CMK (cell line): ENCODE results near the gene IRF8.

ENCODE experiments used
- DNase-seq: peaks from one replicate; pipeline ENCODE4 v3.0.0-alpha.2; 2010; ENCODE audit warnings: low read depth

IRF8 gene

DNA sequence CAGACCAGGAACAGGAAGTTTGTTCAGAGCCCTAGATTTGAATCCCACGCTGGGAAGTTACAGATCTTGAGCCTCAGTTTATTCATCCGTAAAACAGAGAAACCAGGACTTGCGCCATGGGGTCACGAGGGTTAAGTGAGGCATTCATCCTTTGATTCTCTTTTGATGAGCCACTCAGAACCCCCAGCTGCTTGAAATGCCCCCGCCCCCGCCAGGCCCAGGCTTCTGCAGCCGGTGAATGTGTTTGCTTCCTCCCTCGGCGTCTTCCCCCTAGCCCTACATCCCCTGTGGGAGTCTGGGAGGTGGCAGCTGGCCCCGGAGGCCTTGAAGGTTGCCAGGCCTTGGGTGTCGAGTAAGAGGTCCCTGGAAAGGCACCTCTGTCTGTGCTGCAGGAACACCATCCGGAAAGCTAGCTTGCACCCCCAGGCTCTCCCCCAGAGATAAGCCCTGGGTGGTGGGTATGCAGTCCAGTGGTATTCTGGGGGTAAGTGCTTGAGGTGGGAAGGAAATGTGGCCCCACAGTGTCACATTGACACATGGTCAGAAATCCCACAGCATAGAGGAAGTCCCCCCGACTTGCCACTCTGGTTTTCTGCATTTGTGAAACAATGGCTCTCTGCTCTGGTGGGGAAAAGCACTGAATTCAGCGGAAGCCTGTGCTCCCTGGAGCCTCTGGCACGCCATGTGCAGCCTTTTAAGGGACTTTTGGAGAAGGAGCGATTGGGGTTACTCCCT lies 14.9 kb downstream of the IRF8 start:
- no peak for DNase-seq

DNA sequence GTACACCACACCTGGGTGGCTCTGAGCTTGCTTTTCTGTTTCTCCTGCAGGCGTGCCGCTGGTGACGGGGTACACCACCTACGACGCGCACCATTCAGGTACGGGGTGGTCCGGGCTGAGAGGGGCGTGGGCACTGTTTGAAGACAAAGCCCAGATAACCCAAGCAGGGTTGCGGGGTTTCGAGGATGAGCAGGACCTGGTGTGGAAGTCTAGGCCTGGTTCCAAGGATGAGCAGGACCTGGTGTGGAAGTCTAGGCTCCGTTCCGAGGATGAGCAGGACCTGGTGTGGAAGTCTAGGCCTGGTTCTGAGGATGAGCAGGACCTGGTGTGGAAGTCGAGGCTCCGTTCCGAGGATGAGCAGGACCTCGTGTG lies 15.4 kb downstream of the IRF8 start:
- no peak for DNase-seq

DNA sequence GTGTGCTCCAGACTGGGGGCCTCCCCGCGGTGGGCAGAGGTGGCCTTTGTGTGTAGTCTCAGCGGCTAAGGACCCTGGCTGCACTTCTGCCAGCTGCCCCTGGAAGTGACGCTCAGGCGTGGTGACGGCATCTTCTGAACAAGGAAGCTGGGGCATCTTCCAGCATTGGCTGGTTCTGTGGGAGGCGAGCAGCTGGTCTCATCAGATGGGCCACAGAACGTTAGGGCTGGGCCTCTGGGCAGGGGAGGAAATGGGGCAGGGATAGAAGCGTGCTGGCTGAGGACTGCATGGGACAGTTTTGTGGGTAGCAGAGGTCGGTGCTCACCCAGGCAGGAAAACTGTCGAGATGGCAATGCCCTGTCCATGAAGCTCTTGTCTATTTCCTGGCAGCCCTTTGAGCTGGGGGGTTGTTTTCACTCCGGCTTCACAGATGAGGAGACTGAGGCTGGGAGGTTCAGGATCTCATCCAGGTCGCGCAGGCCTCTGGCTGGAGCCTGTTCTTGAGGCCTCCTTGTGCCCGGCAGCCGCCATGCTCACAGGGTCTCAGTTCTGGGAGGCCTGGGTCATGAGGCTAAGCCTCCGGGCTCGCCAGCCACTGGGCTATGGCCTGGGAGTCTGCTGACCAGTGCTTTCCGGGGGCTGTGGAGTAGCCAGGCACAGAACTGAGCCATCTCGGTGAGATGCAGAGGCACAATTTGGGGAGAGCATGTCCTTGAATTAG lies 16.3 kb downstream of the IRF8 start:
- DNase-seq = no peak

DNA sequence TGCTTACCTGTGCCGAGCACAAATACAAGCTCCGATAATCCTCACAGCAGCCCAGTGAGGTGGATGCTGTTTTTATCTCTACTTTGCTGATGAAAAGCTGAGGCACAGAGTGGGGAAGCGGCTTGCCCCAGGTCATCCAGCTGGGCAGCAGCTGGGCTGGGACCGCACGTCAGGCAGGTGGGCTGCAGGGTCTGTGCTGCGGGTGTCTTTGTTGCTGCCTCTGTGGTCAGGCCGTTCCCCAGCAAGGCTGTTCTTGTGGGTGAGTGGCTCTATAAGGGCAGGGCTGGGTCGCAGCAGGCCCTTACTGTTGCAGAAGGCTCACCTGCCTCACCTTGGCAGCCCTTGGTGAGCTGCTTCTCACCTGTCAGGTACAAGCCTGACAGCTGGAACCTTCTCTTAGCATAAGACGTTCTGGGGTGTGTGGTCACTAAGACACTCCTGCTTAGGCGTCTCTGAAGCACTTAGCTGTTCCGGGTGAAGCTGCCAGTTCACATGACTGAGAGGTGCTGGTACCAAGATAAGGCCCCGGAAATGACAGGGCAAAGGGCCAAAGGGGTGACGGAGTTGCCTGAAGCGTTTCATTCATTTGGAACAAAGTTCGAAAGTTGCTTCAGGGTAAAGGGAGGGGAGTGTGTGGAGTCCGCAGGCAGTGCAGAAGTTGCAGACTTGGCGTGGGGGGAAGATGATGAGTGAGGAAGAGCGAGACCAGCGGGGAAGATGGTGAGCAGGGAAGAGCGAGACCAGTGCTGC lies 17.4 kb downstream of the IRF8 start:
- DNase-seq = no peak

DNA sequence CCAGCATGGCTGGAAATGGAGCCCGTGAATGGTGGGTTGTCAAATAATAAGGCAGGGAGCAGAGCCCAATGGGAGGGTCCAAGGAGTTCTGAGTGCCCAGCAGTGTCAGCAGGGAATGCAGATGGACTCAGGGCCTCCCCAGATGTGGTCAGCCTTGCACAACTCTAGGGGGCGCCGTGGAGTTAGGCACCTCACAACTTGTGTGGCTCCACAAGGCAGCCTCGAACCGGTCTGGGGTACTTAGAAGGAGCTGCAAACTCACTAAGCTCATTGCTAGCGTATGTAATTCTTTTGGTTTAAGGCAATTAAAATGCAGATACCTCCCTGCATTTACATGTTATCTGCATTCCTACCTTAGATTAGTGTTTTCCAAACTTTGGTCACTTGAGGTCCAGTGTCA lies 18.1 kb downstream of the IRF8 start:
- no peak for DNase-seq

DNA sequence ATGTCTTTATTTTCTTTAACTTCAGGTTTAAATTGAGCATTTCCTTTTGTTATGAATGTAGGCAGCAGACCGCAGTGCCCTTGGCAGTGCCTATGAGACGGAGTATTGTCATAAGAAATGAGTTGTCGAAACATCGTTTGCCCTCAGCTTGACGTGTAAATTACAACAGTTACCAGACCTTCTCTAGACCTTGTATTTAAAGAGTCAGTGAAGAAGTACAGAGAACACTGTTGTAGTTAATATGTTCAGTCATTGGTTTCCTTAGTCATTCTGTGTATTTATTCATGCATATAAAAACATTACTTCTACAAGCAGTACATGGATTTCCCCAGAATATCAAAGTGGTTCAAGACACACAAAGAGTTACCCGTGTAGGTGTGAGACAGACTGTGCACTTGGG lies 19.0 kb downstream of the IRF8 start:
- DNase-seq = no peak

DNA sequence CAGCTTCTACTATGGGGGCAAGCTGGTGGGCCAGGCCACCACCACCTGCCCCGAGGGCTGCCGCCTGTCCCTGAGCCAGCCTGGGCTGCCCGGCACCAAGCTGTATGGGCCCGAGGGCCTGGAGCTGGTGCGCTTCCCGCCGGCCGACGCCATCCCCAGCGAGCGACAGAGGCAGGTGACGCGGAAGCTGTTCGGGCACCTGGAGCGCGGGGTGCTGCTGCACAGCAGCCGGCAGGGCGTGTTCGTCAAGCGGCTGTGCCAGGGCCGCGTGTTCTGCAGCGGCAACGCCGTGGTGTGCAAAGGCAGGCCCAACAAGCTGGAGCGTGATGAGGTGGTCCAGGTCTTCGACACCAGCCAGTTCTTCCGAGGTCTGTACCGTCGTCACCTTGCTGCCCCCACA lies 19.5 kb downstream of the IRF8 start:
- DNase-seq = no peak

DNA sequence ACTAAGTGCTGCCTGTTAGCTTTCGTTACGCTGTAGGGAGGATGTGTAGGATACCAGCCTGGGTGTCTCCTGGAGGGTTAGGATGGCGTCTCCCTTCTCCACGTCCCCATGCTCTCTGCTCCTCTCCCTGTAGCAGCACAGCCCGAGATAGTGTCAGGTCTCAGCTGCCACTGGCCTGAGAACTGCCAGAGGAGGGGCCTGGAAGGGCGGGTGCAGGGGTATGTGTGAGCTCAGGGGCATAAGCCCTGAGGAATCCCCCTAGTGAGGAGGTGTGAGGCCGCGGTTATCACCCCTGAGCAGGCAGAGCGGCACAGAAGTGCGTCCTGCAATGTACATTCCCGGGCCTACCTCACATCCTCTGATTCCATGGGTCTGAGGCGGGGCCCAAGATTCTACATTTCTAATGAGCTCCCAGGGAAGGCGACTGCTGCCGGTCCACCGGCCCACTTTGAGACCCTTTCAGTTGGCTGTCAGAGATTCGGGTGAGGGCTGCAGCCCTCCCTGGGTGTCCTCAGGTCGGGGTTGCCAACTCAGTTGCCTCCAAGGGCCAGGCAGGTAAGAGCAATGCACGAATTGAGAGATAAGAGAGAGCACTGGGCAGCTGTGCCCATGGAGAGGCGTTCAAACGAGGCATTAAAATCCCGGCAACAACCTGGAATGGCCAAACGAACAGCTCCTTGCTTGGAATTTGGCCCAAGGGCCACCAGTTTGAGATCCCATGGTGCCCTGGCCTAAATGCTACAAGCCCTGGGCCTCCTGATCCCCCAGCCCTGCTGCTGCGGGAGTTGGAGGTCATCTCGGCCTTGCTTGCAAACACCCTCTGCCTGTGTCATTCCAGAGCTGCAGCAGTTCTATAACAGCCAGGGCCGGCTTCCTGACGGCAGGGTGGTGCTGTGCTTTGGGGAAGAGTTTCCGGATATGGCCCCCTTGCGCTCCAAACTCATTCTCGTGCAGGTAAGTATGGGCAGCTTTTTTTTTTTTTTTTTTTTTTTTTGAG lies 20.6 kb downstream of the IRF8 start:
- DNase-seq = no peak

DNA sequence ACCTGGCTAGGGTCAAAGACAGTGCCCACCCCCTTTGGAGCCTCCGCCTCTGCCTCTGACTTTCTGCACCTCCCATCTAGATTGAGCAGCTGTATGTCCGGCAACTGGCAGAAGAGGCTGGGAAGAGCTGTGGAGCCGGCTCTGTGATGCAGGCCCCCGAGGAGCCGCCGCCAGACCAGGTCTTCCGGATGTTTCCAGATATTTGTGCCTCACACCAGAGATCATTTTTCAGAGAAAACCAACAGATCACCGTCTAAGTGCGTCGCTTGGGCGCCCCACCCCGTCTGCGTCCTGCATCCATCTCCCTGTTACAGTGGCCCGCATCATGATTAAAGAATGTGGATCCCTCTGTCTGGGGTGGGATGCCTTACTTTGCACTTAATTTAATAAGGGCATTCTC lies 22.1 kb downstream of the IRF8 start:
- DNase-seq = no peak

DNA sequence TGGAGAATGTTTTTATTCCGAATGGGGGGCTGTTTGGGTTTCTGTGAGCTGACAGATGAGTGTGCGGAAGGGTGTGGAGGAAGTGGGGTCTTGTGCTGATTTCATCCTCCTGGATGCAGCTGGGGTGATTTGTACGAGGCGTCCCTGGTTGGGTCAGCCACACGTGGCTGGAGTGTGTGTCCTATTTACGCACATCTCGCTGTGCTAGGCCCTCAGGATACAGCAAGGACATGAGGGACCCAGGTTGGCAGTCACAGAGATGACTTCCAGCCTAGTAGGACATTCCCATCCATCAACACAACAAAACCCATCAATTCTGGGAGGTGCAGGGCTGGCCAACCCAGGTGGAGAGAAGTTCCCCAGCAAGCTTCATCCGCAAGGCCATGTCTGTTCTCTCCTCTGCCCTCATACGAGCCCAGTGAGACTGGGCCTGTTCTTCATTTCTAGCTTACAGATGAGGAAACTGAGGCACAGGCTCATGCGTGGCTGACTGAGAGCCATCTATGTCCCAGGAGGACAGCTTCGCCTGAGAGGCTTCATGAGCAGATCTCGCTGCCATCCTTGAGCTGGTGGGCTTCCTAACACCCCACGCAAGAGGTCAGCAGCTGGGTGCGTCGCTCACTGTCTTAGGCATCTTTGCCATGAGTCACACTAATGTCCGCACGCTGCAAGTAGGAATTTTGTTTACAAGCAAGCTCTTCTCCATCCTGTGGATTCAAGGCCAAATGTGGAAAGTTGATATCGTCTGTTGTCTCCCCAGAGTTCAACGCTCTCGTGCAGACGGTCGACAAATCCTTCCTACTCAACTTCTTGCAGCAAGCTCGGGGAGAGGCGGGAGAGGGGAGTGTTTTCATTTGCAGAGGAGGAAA lies 24.4 kb downstream of the IRF8 start:
- DNase-seq = no peak

DNA sequence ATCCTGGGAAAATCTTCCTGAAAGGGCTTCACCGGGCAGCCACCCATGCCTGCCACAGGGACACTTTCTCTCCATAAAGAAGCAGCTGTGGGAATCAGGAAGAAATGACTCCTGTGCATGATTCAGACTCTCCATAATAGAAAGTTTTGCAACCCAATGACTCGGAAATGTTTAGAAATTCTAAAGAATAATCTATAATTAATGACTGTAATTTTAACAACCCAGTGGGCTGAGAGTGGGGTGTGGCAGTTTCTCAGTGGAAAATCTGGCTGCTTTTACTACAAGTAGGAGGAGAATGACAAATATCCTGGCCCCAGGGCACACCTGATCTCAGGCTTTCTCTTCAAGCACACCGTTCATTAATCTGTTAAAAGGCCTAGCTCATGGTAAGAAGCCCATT lies 25.7 kb downstream of the IRF8 start:
- no peak for DNase-seq

DNA sequence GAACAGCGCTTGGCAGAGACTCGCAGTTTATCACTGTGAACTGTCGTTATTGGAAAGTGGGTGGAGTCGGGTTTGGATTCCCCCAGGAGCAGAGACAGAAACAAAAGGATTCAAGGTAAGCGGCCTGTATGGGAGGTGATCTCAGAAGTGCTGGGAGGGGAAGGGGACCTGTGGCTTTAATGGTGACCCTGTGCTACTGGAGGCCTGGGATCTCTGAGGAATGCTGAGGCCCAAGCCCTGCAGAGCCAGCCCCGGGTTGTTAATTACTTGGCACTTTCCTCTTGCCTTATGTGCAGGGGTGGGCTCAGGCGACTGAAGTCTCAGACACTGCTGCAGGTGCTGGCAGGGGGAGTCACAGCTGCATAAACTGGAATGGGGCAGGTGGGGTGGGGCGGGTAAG lies 27.4 kb downstream of the IRF8 start:
- no peak for DNase-seq

DNA sequence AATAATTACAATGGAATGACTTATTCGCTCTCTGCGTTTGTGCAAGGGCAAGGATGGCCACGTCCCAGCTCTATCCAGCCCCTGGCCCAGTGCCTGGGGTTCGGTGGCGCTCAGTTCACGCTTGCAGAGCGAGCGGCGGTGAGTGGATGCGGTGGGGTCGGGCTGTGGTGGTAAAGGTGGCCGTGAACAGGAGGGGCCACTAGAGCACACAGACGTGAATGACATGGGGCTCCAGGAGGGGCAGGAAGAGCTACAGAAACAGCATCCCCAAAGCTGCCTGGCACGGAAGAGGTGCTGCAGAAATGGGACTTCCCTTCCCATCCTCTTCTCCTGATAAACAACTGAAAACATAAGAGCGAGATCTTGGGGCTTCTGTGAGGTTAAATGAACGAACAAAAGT lies 28.4 kb downstream of the IRF8 start:
- no peak for DNase-seq

DNA sequence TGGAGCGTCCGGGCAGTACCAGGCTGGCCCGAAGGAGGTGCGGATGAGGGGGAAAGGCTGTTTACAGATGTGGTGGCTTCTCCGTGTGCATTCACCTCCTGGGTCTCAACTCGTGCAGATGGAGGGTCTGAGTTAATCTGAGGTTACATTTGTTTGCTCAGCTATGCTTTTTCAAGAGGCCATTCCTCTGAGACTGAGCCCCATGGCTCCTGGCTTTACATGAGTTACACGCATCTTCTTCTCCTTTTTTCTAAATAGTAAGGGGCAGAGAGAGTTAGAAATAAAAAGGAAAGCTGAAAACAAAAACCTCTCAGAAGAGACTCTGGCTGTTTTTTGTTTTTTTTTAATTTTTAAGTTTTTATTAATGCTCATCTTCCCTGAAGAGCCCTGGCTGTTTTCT lies 29.0 kb downstream of the IRF8 start:
- DNase-seq = no peak

DNA sequence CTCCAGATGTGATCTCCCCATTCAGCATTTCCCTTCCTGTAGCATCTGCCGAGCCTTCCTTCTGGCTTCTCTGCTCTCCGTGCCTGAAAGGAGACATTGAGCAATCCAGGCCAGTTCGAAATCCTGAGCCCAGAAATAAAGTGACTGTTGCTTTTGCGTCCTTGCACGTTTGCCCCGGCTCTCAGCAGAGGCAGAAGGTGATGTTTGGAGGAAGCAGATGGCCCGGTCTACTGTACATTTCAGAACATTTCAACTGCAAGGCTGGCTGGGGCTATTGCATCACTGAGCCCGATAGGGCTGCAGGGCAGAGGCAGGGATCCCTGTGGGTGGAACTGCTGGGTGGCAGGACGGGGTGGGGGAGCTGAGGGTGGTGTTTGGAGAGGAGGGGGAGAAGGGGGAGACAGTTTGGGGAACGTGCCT lies 29.4 kb downstream of the IRF8 start:
- DNase-seq = no peak

DNA sequence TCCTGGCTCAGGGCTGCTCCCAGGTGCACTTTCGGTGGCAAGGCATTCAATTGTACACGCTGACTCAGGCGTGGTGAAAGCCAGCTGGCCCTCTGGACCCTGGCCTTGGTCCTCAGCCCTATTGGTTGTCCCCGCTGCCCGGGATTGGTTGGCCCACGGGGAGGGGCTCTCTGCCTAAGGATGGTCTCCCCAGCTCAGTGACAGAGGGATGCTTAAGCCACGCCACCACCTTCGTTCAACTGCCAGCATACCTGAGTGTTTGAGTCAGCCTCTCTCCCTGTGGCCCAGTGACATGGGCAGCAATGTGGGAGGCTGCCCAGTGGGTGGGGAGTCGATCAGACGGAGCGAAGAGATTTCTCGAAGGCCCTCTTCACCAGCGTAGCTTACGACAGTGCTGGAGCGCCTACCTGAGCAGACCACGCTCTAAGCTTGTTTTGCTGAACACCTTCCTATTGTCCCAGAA lies 30.3 kb downstream of the IRF8 start:
- DNase-seq = no peak

DNA sequence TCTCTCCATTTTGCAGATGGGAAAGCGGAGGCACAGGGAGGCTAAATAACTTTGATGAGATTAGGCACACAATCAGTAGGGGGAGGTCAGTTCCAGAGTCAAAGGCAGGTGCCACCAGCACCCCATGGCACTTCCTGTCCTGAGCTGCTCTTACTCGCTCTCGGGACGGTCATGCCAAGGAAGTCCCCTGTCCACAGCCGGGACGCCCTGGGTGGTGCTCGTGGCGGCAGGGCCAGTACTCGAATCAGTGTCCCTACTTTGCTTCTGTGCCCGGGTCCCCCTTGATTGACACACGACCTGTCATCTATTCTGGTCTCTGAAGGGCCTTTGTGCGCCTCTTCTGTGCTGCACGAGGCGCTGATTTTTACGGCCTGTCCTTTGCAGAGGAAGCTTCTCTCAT lies 31.3 kb downstream of the IRF8 start:
- DNase-seq = no peak

DNA sequence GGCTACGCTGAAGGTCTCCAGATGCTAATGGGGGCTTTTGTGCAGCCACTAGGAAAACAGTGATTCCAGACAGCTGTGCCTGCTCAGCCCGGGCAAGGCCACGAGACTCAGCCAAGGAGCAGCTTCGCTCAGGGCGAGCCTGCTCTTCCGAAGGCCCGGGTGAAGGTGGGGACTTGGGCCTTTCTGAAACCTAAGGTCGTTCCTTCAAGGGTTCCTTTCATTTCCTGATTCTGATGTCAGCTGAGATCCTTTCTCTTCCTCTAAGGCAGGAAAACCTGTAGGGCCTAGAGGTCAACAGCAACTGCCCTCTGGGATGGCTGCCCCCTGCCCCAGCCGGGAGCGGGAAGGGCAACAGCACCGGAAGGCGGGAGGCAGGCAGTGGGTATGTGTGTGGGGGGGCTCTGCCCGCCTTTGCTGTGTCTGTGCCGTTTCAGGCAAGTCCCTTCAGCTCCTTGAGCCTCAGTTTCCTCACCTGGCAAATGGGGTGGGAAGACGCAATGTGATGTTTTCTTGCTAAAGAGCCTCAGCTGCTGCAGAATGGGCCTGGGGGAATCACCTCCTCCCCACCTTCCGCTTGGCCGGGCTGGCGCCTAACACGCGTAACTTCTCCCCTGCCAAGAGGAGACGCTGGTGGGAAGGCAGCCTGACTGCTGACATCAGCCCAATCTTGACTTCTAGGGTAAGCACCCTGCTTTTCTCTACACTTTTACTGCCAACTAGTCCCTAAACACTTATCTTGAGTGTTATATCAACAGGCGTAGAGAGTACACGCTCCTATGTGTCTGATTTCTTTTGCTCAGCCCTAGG lies 32.8 kb downstream of the IRF8 start:
- no peak for DNase-seq

DNA sequence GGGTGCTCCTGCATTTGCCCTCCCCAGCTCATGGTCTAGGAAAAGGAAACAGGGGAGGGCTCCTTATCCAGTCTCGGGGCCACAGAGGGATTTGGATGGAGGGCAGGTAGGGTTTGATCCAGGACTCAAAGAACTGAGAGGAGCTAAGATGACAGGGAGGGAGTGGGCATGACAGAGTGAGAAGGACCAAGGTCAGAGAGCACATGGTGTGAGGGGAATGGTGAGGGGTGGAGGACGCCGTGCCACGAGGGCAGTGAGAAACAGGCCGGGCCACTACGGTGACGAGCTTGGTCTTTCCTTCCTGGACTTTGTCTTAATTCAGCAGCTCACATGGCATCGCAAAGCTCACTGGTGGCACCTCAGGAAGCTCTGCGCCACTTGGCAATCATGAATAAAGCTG lies 35.2 kb downstream of the IRF8 start:
- DNase-seq = no peak

DNA sequence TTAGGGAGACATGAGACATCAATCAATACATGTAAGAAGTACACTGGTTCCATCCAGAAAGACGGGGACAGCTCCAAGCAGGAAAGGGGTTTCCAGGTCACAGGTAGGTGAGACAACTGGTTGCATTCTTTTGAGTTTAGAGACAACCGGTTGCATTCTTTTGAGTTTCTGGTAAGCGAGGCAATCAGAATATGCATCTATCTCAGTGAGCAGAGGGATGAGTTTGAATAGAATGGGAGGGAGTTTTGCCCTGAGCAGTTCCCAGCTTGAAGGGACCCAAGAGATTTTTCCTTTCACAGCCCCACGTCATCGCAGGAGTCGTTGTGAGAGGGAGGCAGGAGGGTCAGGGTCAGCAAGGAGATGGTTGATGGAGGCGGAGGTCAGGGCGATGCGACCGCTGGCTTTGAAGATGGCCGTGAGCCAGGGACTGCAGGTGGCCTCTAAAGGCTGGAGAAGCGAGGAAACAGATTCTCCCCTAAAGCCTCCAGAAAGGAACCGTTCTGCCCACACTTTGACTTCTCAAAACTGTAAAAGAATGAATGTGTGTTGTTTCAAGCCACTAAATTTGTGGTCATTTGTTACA lies 36.5 kb downstream of the IRF8 start:
- no peak for DNase-seq
